WTC11 (cell line): ENCODE data around the gene GARIN1A. TPM values are rescaled to one million over a fixed set of nuclear protein-coding genes. Genes with fewer than 3 reads are reported as not detected.
"Not testable (repeated sequence)": the region's sequence is repeated elsewhere in the genome, so short reads cannot be mapped to it uniquely, and the experiment has no call there.

Experiments used
- ATAC-seq: fragments of 200-7000 bp; cut with Tn5 transposase; 2 replicates; pipeline ENCODE4 v1.10.0; 2021; ENCODE audit warnings: mild to moderate bottlenecking, moderate library complexity
- CTCF ChIA-PET: fragments of 300-600 bp; sonication (Branson Sonifier 250); formaldehyde crosslinking; loops from one replicate; lab custom pipeline; 2021; ENCODE audit warnings: antibody characterized with exemption; lab: Charles Lee
- POLR2A ChIA-PET: fragments of 350-600 bp; sonication (Branson Sonifier 250); formaldehyde crosslinking; loops from one replicate; lab custom pipeline; 2021; ENCODE audit warnings: antibody characterized with exemption; lab: Charles Lee
- DNase-seq: peaks from one replicate; pipeline ENCODE4 v3.0.0; 2021; ENCODE audit warnings: low spot score
- H3K27ac Mint-ChIP-seq: 2 replicates; pipeline ENCODE4 v1.8.0; 2021; ENCODE audit warnings: mixed read lengths
- H3K27me3 Mint-ChIP-seq: 2 replicates; pipeline ENCODE4 v1.8.0; 2021; ENCODE audit warnings: low read depth, mild to moderate bottlenecking, moderate library complexity, mixed read lengths
- H3K36me3 Mint-ChIP-seq: 2 replicates; pipeline ENCODE4 v1.8.0; 2021; ENCODE audit warnings: mixed read lengths
- H3K4me1 Mint-ChIP-seq: 2 replicates; pipeline ENCODE4 v1.8.0; 2022; ENCODE audit warnings: mixed read lengths
- H3K4me3 Mint-ChIP-seq: 2 replicates; pipeline ENCODE4 v1.8.0; 2021; ENCODE audit warnings: mild to moderate bottlenecking, moderate library complexity, mixed read lengths
- H3K9me3 Mint-ChIP-seq: 2 replicates; pipeline ENCODE4 v1.8.0; 2021; ENCODE audit warnings: mixed read lengths
- CREB1 ChIP-seq: sonication (generic); formaldehyde crosslinking; IDR thresholded peaks from 2 replicates; pipeline ENCODE4 v1.8.0; 2023; ENCODE audit warnings: mild to moderate bottlenecking, missing genetic modification reagents
- GABPB1 ChIP-seq: sonication (generic); formaldehyde crosslinking; IDR thresholded peaks from 2 replicates; pipeline ENCODE4 v1.8.1; 2023; ENCODE audit warnings: mild to moderate bottlenecking, missing genetic modification reagents
- GTF2I ChIP-seq: fragments of 250-450 bp; sonication (Bioruptor Pico); conservative IDR thresholded peaks from 2 replicates; pipeline ENCODE4 v1.4.0; 2021; ENCODE audit warnings: mild to moderate bottlenecking
- NFATC4 ChIP-seq: fragments of 250-450 bp; sonication (Bioruptor Pico); IDR thresholded peaks from 2 replicates; pipeline ENCODE4 v1.9.0; 2021; ENCODE audit warnings: mild to moderate bottlenecking
- NR1H2 ChIP-seq: sonication (generic); formaldehyde crosslinking; IDR thresholded peaks from 2 replicates; pipeline ENCODE4 v1.9.0; 2021; ENCODE audit warnings: mild to moderate bottlenecking, moderate library complexity, missing genetic modification reagents
- NR2C2 ChIP-seq: sonication (generic); formaldehyde crosslinking; IDR thresholded peaks from 2 replicates; pipeline ENCODE4 v1.8.0; 2022; ENCODE audit warnings: mild to moderate bottlenecking, missing genetic modification reagents
- NR3C1 ChIP-seq: sonication (generic); formaldehyde crosslinking; conservative IDR thresholded peaks from 2 replicates; pipeline ENCODE4 v1.8.1; 2023; ENCODE audit warnings: low read depth, mild to moderate bottlenecking, missing genetic modification reagents
- SMAD4 ChIP-seq: sonication (generic); formaldehyde crosslinking; IDR thresholded peaks from 2 replicates; pipeline ENCODE4 v1.8.0; 2022; ENCODE audit warnings: mild to moderate bottlenecking, missing genetic modification reagents
- SOX15 ChIP-seq: fragments of 250-450 bp; sonication (Bioruptor Pico); IDR thresholded peaks from 2 replicates; pipeline ENCODE4 v1.9.0; 2021; ENCODE audit warnings: mild to moderate bottlenecking
- ZBTB21 ChIP-seq: sonication (generic); formaldehyde crosslinking; IDR thresholded peaks from 2 replicates; pipeline ENCODE4 v1.8.1; 2023; ENCODE audit warnings: mild to moderate bottlenecking, missing genetic modification reagents, borderline replicate concordance
- total RNA-seq: library from RNA; stranded (reverse); gene quantifications from 3 replicates; pipeline ENCODE4 v1.2.3, GENCODE V29; 2021
- TF ChIP-seq, protein P1 (sequence below): sonication (generic); formaldehyde crosslinking; conservative IDR thresholded peaks from 2 replicates; pipeline ENCODE4 v1.8.1; 2023; ENCODE audit warnings: mild to moderate bottlenecking, low read depth, missing genetic modification reagents, moderate library complexity
- TF ChIP-seq, protein P2 (sequence below): sonication (generic); formaldehyde crosslinking; IDR thresholded peaks from 2 replicates; pipeline ENCODE4 v1.8.1; 2023; ENCODE audit warnings: mild to moderate bottlenecking, moderate library complexity, missing genetic modification reagents
- TF ChIP-seq, protein P3 (sequence below): sonication (generic); formaldehyde crosslinking; IDR thresholded peaks from 2 replicates; pipeline ENCODE4 v1.8.1; 2023; ENCODE audit warnings: mild to moderate bottlenecking, missing genetic modification reagents
- TF ChIP-seq, protein P4 (sequence below): sonication (generic); formaldehyde crosslinking; IDR thresholded peaks from 2 replicates; pipeline ENCODE4 v1.8.1; 2023; ENCODE audit warnings: mild to moderate bottlenecking, missing genetic modification reagents, borderline replicate concordance

Gene GARIN1A
- total RNA-seq, 1 experiment from 2014 or later = 0.15 TPM

DNA sequence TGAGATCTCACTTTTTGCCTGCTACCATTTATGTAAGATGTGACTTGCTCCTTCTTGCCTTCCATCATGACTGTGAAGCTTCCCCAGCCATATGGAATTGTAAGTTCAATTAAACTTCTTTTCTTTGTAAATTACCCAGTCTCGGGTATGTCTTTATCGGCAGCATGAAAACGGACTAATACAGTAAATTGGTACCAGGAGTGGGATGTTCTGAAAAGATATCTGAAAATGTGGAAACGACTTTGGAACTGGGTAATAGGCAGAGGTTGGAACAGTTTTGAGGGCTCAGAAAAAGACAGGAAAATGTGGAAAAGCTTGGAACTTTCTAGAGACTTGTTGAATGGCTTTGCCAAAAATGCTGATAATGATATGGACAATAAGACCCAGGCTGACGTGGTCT, 10.6 kb upstream of the GARIN1A start:
- DNase-seq (no peak), ATAC-seq (no peak)
- peaks cover 32% of the 10 kb centered on the region for H3K36me3 Mint-ChIP-seq
- peaks cover 6% of the 10 kb centered on the region; the same call in 1 of the 2 replicates for H3K27me3 Mint-ChIP-seq
- H3K4me1 Mint-ChIP-seq = no peaks in the 10 kb centered on the region
- H3K27ac Mint-ChIP-seq = no peak overlapping the region
- POLR2A ChIA-PET = no interaction called here
- H3K4me3 Mint-ChIP-seq = no peak overlapping the region
- TF ChIP-seq, protein P1, sequence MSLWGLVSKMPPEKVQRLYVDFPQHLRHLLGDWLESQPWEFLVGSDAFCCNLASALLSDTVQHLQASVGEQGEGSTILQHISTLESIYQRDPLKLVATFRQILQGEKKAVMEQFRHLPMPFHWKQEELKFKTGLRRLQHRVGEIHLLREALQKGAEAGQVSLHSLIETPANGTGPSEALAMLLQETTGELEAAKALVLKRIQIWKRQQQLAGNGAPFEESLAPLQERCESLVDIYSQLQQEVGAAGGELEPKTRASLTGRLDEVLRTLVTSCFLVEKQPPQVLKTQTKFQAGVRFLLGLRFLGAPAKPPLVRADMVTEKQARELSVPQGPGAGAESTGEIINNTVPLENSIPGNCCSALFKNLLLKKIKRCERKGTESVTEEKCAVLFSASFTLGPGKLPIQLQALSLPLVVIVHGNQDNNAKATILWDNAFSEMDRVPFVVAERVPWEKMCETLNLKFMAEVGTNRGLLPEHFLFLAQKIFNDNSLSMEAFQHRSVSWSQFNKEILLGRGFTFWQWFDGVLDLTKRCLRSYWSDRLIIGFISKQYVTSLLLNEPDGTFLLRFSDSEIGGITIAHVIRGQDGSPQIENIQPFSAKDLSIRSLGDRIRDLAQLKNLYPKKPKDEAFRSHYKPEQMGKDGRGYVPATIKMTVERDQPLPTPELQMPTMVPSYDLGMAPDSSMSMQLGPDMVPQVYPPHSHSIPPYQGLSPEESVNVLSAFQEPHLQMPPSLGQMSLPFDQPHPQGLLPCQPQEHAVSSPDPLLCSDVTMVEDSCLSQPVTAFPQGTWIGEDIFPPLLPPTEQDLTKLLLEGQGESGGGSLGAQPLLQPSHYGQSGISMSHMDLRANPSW (CRISPR knock-in tag) = no peak
- TF ChIP-seq, protein P2, sequence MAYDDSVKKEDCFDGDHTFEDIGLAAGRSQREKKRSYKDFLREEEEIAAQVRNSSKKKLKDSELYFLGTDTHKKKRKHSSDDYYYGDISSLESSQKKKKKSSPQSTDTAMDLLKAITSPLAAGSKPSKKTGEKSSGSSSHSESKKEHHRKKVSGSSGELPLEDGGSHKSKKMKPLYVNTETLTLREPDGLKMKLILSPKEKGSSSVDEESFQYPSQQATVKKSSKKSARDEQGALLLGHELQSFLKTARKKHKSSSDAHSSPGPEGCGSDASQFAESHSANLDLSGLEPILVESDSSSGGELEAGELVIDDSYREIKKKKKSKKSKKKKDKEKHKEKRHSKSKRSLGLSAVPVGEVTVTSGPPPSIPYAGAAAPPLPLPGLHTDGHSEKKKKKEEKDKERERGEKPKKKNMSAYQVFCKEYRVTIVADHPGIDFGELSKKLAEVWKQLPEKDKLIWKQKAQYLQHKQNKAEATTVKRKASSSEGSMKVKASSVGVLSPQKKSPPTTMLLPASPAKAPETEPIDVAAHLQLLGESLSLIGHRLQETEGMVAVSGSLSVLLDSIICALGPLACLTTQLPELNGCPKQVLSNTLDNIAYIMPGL (CRISPR knock-in tag) = no peak
- no peak for TF ChIP-seq ZBTB21
- peaks cover 32% of the 10 kb centered on the region for H3K9me3 Mint-ChIP-seq
- CTCF ChIA-PET = no interaction called here

DNA sequence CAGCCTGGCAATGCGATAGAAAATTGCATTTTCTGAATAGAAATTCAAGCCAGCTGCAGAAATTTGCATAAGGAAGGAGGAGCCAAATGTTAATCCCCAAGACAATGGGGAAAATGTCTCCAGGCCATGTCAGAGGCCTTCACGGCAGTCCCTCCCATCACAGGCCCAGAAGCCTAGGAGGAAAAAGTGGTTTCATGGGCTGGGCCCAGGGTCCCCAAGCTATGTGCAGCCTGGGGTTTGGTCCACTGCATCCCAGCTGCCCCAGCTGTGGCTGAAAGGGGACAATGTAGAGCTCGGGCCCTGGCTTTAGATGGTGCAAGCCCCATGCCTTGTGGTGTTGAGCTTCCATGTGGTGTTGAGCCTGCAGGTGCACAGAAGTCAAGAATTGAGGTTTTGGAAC, 10.0 kb upstream of the GARIN1A start:
- peaks cover 32% of the 10 kb centered on the region for H3K9me3 Mint-ChIP-seq
- no peak overlapping the region for H3K27ac Mint-ChIP-seq
- no peak for DNase-seq
- no peaks in the 10 kb centered on the region for H3K4me1 Mint-ChIP-seq
- no peak for ATAC-seq
- ChIA-PET POLR2A (interaction anchor here (0.6 kb wide), 1 partner anchor 177 kb away, joined by 5 read pairs; no protein-coding TSS in a partner anchor), CTCF (no interaction called here)
- peaks cover 32% of the 10 kb centered on the region for H3K36me3 Mint-ChIP-seq
- no peak overlapping the region for H3K4me3 Mint-ChIP-seq
- TF ChIP-seq NR2C2 (no peak), NFATC4 (0 out of 2 replicates have a peak, but pooled peaks have one; percentile 4), SMAD4 (CRISPR knock-in tag) (no peak)
- TF ChIP-seq, all 79 proteins: peak for 1
- peaks cover 6% of the 10 kb centered on the region; the same call in 1 of the 2 replicates for H3K27me3 Mint-ChIP-seq

DNA sequence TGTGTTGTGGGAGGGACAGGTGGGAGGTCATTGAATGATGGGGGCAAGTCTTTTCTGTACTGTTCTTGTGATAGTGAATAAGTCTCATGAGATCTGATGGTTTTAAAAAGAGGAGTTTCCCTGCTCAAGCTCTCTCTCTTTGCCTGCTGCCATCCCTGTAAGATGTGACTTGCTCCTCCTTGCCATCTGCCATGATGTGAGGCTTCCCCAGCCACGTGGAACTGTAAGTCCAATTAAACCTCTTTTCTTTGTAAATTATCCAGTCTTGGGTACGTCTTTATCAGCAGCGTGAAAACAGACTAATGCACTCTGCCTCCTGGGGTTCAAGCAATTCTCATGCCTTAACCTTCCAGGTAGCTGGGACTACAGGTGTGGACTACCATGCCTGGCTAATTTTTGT, 8.9 kb upstream of the GARIN1A start:
- H3K4me3 Mint-ChIP-seq, H3K27me3 Mint-ChIP-seq, CTCF ChIA-PET, ATAC-seq, POLR2A ChIA-PET, DNase-seq, H3K4me1 Mint-ChIP-seq, H3K27ac Mint-ChIP-seq: not testable (repeated sequence)
- H3K36me3 Mint-ChIP-seq = peaks cover 32% of the 10 kb centered on the region
- H3K9me3 Mint-ChIP-seq = peaks cover 32% of the 10 kb centered on the region

DNA sequence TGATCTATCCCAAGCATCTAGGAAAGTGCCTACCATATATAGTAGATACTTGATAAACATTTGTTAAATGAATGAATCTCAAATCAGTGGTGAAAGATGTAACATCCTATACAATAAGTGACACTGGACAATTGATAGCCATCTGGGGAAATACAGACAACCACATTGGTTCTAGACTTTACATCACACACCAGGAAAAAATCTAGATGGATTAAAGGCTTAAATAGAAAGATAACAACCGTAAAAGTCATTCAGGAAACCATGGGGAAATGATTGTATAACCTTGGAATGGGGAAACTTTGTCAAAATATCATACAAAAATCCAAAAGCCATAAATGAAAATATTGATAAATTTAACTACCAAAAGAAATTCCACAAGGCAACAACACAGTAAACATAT, 7.0 kb upstream of the GARIN1A start:
- TF ChIP-seq, protein P3, sequence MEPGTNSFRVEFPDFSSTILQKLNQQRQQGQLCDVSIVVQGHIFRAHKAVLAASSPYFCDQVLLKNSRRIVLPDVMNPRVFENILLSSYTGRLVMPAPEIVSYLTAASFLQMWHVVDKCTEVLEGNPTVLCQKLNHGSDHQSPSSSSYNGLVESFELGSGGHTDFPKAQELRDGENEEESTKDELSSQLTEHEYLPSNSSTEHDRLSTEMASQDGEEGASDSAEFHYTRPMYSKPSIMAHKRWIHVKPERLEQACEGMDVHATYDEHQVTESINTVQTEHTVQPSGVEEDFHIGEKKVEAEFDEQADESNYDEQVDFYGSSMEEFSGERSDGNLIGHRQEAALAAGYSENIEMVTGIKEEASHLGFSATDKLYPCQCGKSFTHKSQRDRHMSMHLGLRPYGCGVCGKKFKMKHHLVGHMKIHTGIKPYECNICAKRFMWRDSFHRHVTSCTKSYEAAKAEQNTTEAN (CRISPR knock-in tag) = no peak
- TF ChIP-seq, all 79 proteins: peak for 0
- ChIA-PET POLR2A (no interaction called here), CTCF (interaction anchor here (1.1 to 1.7 kb wide), 4 partner anchors 206 to 318 kb away, joined by 4 to 12 read pairs (median 5); no protein-coding TSS in a partner anchor)
- Mint-ChIP-seq H3K27ac (no peak overlapping the region), H3K9me3 (peaks cover 30% of the 10 kb centered on the region), H3K27me3 (peaks cover 6% of the 10 kb centered on the region; the same call in 1 of the 2 replicates), H3K36me3 (peaks cover 30% of the 10 kb centered on the region), H3K4me3 (no peak overlapping the region), H3K4me1 (no peaks in the 10 kb centered on the region)
- ATAC-seq = no peak
- no peak for DNase-seq

DNA sequence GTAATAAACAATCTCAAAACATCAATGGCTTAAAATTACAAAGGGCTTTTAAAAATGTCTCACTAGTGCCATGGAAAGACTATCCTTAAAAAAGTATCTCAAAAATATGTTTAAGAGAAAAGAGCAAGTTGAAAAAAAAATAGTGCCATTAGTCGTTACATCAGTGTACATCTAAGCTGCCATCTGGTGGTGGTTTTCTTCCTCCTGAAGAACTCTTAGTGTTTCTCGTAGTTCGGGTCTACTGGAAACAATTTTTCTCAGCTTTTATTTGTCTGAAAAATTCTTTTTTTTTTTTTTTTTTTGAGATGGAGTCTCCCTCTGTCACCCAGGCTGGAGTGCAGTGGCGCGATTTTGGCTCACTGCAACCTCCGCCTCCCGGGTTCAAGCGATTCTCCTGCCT, 5.9 kb upstream of the GARIN1A start:
- peaks cover 6% of the 10 kb centered on the region; the same call in 1 of the 2 replicates for H3K27me3 Mint-ChIP-seq
- H3K9me3 Mint-ChIP-seq = peaks cover 21% of the 10 kb centered on the region
- POLR2A ChIA-PET = interaction anchor here (0.6 kb wide), 1 partner anchor 68 kb away, joined by 4 read pairs; no protein-coding TSS in a partner anchor
- no peak overlapping the region for H3K27ac Mint-ChIP-seq
- peaks cover 22% of the 10 kb centered on the region for H3K36me3 Mint-ChIP-seq
- DNase-seq (no peak), ATAC-seq (no peak)
- H3K4me3 Mint-ChIP-seq = no peak overlapping the region
- H3K4me1 Mint-ChIP-seq = no peaks in the 10 kb centered on the region
- CTCF ChIA-PET = interaction anchor here (0.6 to 1.8 kb wide), 18 partner anchors 11 to 425 kb away, joined by 3 to 12 read pairs (median 4); partner anchors contain the start of gene METTL2B
- TF ChIP-seq, protein P3 (CRISPR knock-in tag) = no peak
- TF ChIP-seq, protein P4, sequence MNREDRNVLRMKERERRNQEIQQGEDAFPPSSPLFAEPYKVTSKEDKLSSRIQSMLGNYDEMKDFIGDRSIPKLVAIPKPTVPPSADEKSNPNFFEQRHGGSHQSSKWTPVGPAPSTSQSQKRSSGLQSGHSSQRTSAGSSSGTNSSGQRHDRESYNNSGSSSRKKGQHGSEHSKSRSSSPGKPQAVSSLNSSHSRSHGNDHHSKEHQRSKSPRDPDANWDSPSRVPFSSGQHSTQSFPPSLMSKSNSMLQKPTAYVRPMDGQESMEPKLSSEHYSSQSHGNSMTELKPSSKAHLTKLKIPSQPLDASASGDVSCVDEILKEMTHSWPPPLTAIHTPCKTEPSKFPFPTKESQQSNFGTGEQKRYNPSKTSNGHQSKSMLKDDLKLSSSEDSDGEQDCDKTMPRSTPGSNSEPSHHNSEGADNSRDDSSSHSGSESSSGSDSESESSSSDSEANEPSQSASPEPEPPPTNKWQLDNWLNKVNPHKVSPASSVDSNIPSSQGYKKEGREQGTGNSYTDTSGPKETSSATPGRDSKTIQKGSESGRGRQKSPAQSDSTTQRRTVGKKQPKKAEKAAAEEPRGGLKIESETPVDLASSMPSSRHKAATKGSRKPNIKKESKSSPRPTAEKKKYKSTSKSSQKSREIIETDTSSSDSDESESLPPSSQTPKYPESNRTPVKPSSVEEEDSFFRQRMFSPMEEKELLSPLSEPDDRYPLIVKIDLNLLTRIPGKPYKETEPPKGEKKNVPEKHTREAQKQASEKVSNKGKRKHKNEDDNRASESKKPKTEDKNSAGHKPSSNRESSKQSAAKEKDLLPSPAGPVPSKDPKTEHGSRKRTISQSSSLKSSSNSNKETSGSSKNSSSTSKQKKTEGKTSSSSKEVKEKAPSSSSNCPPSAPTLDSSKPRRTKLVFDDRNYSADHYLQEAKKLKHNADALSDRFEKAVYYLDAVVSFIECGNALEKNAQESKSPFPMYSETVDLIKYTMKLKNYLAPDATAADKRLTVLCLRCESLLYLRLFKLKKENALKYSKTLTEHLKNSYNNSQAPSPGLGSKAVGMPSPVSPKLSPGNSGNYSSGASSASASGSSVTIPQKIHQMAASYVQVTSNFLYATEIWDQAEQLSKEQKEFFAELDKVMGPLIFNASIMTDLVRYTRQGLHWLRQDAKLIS = no peak
- TF ChIP-seq NR1H2 = no peak
- TF ChIP-seq NR3C1 (CRISPR knock-in tag) = no peak
- TF ChIP-seq GABPB1 = no peak
- TF ChIP-seq SOX15 (CRISPR knock-in tag) = no peak
- TF ChIP-seq CREB1 = no peak
- TF ChIP-seq GTF2I (CRISPR knock-in tag) = no peak
